K562 (cell line): ENCODE data around the gene PRSS57. TPM values are rescaled to one million over a fixed set of nuclear protein-coding genes. Genes with fewer than 3 reads are reported as not detected.

Source experiments
- CHCHD3 ChIP-seq: fragments of 250-450 bp; sonication (Bioruptor Pico); IDR thresholded peaks from 2 replicates; pipeline ENCODE4 v2.1.2; 2022; ENCODE audit warnings: mild to moderate bottlenecking
- CREBBP ChIP-seq: IDR thresholded peaks from one replicate; pipeline ENCODE4 v1.6.1; 2012; ENCODE audit warnings: low read depth, mild to moderate bottlenecking, control low read depth, inconsistent platforms, low read length
- FIP1L1 ChIP-seq: fragments of 200-400 bp; formaldehyde crosslinking; IDR thresholded peaks from 2 replicates; pipeline ENCODE4 v1.6.1; 2018; ENCODE audit warnings: mild to moderate bottlenecking, low read depth, low read length; ENCODE audit not compliant: poor library complexity, severe bottlenecking
- JUN ChIP-seq, 2 experiments: sonication (generic) in 1 of 2; formaldehyde crosslinking in 1 of 2; IDR thresholded peaks; 2 replicates each; pipeline versions ENCODE4 v1.6.1 to v1.8.0; 2012 to 2022; ENCODE audit warnings: borderline replicate concordance in 2 of 2, mild to moderate bottlenecking in 2 of 2, improper control_type of control experiment in 1 of 2, low read depth in 1 of 2, low read length in 1 of 2, missing genetic modification reagents in 1 of 2
- JUNB ChIP-seq: fragments of 450-650 bp; formaldehyde crosslinking; conservative IDR thresholded peaks from 2 replicates; pipeline ENCODE4 v1.4.0; 2020; ENCODE audit warnings: mild to moderate bottlenecking
- MAZ ChIP-seq, 2 experiments: fragments of 450-650 bp in 1 of 2; sonication (generic) in 1 of 2; formaldehyde crosslinking; IDR thresholded peaks in 1 of 2; conservative IDR thresholded peaks in 1 of 2; 2 replicates each; pipeline versions ENCODE4 v1.4.0 to v1.5.0; 2020; ENCODE audit warnings: mild to moderate bottlenecking in 1 of 2, missing genetic modification reagents in 1 of 2
- PCBP1 ChIP-seq: fragments of 200-400 bp; formaldehyde crosslinking; IDR thresholded peaks from 2 replicates; pipeline ENCODE4 v1.6.1; 2018; ENCODE audit warnings: mild to moderate bottlenecking, low read depth, low read length; ENCODE audit not compliant: poor library complexity, severe bottlenecking
- PTTG1 ChIP-seq: fragments of 450-650 bp; IDR thresholded peaks from 2 replicates; pipeline ENCODE4 v1.6.1; 2016; ENCODE audit warnings: low read depth, mild to moderate bottlenecking, missing genetic modification characterization, missing compliant biosample characterization
- RBM22 ChIP-seq: fragments of 200-400 bp; formaldehyde crosslinking; IDR thresholded peaks from 2 replicates; pipeline ENCODE4 v1.6.1; 2018; ENCODE audit warnings: low read length, low read depth; ENCODE audit not compliant: poor library complexity, severe bottlenecking
- SAFB ChIP-seq: fragments of 200-400 bp; formaldehyde crosslinking; IDR thresholded peaks from 2 replicates; pipeline ENCODE4 v1.6.1; 2017; ENCODE audit warnings: low read depth, low read length, borderline replicate concordance
- SMARCE1 ChIP-seq: fragments of 450-650 bp; IDR thresholded peaks from 2 replicates; pipeline ENCODE4 v1.7.1; 2016; ENCODE audit warnings: mild to moderate bottlenecking
- SP1 ChIP-seq: sonication (generic); formaldehyde crosslinking; IDR thresholded peaks from 2 replicates; pipeline ENCODE4 v1.8.1; 2022; ENCODE audit warnings: mild to moderate bottlenecking, missing genetic modification reagents
- SREBF1 ChIP-seq: fragments of 150-350 bp; IDR thresholded peaks from 2 replicates; pipeline ENCODE4 v1.6.1; 2014; ENCODE audit warnings: antibody characterized with exemption, low read depth, low read length, borderline replicate concordance
- TFAM ChIP-seq: fragments of 250-450 bp; sonication (Bioruptor Pico); conservative IDR thresholded peaks from 2 replicates; pipeline ENCODE4 v1.5.0; 2021; ENCODE audit warnings: mild to moderate bottlenecking, moderate library complexity
- TRIM28 ChIP-seq: fragments of 450-650 bp; IDR thresholded peaks from 2 replicates; pipeline ENCODE4 v1.6.1; 2017
- ZFP36 ChIP-seq: fragments of 150-350 bp; IDR thresholded peaks from 2 replicates; pipeline ENCODE4 v1.6.1; 2018; ENCODE audit warnings: low read length, low read depth; ENCODE audit not compliant: partially characterized antibody
- ZNF347 ChIP-seq: fragments of 450-650 bp; formaldehyde crosslinking; IDR thresholded peaks from 2 replicates; pipeline ENCODE4 v1.4.0; 2020; ENCODE audit warnings: low read depth, mild to moderate bottlenecking, moderate library complexity
- ZNF668 ChIP-seq: fragments of 250-450 bp; sonication (Bioruptor Pico); IDR thresholded peaks from 2 replicates; pipeline ENCODE4 v1.8.0; 2022; ENCODE audit warnings: mild to moderate bottlenecking, inconsistent platforms
- ZNF740 ChIP-seq, 3 experiments: fragments of 200-800 bp in 1 of 3; sonication (Bioruptor generic) in 1 of 3; sonication (generic) in 1 of 3; formaldehyde crosslinking in 1 of 3; IDR thresholded peaks; 2 replicates each; pipeline versions ENCODE4 v1.6.1 to v1.8.0; 2016 to 2022; ENCODE audit warnings: mild to moderate bottlenecking in 2 of 3, missing compliant biosample characterization in 2 of 3, missing genetic modification characterization in 2 of 3, missing genetic modification reagents in 1 of 3
- ZNF79 ChIP-seq: fragments of 250-450 bp; sonication (Bioruptor Pico); IDR thresholded peaks from 2 replicates; pipeline ENCODE4 v1.4.0; 2020; ENCODE audit warnings: low read depth, mild to moderate bottlenecking, moderate library complexity
- polyA plus RNA-seq, 8 experiments: library from polyadenylated mRNA; depleted of rRNA in 4 of 8; stranded (reverse) in 5 of 8; unstranded in 3 of 8; fragments of >200 nt; fragmentation: Nextera tagmentation in 2 of 8; fragmentation: Illumina TruSeq in 1 of 8; extraction: Ambion mirVana in 2 of 8; extraction: Trizol in 1 of 8; gene quantifications; 2 replicates each; pipeline versions ENCODE4 v1.2.1 to v1.2.3, GENCODE V29; 2011 to 2014; ENCODE audit warnings: inconsistent platforms in 1 of 8, missing spikeins in 1 of 8
- total RNA-seq, 7 experiments: library from RNA; depleted of rRNA in 6 of 7; stranded (reverse); fragments of >200 nt in 6 of 7; fragmentation: Illumina TruSeq in 2 of 7; extraction: Trizol in 2 of 7; gene quantifications; 2 replicates each; pipeline versions ENCODE4 v1.2.1 to v1.2.3, GENCODE V29; 2011 to 2021; ENCODE audit warnings: low replicate concordance in 1 of 7
- TF ChIP-seq, protein P1 (sequence below): sonication (generic); formaldehyde crosslinking; IDR thresholded peaks from 2 replicates; pipeline ENCODE4 v1.8.1; 2022; ENCODE audit warnings: missing genetic modification reagents
- TF ChIP-seq, protein P2 (sequence below): sonication (generic); formaldehyde crosslinking; IDR thresholded peaks from 2 replicates; pipeline ENCODE4 v1.8.0; 2022; ENCODE audit warnings: mild to moderate bottlenecking, low read depth, missing genetic modification reagents
- TF ChIP-seq, protein P3 (sequence below): fragments of 450-650 bp; formaldehyde crosslinking; IDR thresholded peaks from 2 replicates; pipeline ENCODE4 v1.4.0; 2020; ENCODE audit warnings: mild to moderate bottlenecking, moderate library complexity

The PRSS57 gene
- total and polyA plus RNA-seq, 9 of the 15 experiments (the other 6 are each of a cell fraction or from before 2014, with no cell fraction given) = 0.06 to 2.5 (median 1.3) TPM; not detected in 3

DNA sequence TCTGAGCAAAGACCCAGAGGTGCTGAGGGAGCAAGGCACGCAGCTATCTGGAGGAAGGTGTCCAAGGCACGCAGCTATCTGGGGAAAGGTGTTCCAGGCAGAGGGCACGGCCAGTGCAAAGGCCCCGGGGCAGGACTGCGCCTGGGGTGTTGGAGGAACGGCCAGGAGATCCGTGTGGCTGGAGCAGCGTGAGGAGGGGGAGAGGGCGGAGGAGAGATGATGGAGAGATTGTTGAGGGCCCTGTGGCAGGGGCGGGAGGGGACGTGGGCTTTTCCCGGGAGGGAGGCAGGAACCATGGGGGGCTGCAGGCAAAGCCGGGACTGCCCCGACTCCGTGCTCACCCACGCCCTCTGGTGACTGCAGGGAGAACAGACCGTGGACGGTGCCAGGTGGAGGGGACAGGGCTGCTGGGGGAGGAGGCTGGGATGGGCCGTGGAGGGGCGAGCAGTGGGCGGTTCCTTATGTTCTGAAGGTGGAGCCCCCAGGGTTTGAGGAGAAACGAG, 42.4 kb upstream of the PRSS57 start (continued):
- TF ChIP-seq, protein P1, sequence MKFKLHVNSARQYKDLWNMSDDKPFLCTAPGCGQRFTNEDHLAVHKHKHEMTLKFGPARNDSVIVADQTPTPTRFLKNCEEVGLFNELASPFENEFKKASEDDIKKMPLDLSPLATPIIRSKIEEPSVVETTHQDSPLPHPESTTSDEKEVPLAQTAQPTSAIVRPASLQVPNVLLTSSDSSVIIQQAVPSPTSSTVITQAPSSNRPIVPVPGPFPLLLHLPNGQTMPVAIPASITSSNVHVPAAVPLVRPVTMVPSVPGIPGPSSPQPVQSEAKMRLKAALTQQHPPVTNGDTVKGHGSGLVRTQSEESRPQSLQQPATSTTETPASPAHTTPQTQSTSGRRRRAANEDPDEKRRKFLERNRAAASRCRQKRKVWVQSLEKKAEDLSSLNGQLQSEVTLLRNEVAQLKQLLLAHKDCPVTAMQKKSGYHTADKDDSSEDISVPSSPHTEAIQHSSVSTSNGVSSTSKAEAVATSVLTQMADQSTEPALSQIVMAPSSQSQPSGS (CRISPR knock-in tag) = no peak
- TF ChIP-seq CHCHD3 (CRISPR knock-in tag) = no peak
- no peak for TF ChIP-seq CREBBP
- no peak for TF ChIP-seq TRIM28
- TF ChIP-seq, protein P2, sequence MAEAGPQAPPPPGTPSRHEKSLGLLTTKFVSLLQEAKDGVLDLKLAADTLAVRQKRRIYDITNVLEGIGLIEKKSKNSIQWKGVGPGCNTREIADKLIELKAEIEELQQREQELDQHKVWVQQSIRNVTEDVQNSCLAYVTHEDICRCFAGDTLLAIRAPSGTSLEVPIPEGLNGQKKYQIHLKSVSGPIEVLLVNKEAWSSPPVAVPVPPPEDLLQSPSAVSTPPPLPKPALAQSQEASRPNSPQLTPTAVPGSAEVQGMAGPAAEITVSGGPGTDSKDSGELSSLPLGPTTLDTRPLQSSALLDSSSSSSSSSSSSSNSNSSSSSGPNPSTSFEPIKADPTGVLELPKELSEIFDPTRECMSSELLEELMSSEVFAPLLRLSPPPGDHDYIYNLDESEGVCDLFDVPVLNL = no peak
- TF ChIP-seq FIP1L1 = no peak
- no peak for TF ChIP-seq ZNF347
- no peak for TF ChIP-seq SREBF1
- no peak for TF ChIP-seq ZNF668 (CRISPR knock-in tag)
- 0 out of 2 replicates have a peak, but pooled peaks have one; percentile 25 for TF ChIP-seq SP1 (CRISPR knock-in tag)
- TF ChIP-seq PCBP1 = no peak
- TF ChIP-seq PTTG1 (tag) = no peak
- no peak for TF ChIP-seq SAFB
- peak; percentile 64 for TF ChIP-seq ZNF740 (CRISPR knock-in tag; IDR thresholded peaks at IDR 0.05)
- TF ChIP-seq ZNF740 (tag; IDR thresholded peaks at IDR 0.05) = no peak
- no peak for TF ChIP-seq RBM22
- no peak for TF ChIP-seq JUN (IDR thresholded peaks at IDR 0.05; ENCODE audit: borderline replicate concordance, low read depth, low read length)
- no peak for TF ChIP-seq JUN (CRISPR knock-in tag; IDR thresholded peaks at IDR 0.05; ENCODE audit: borderline replicate concordance)
- TF ChIP-seq ZNF79 (CRISPR knock-in tag) = no peak
- TF ChIP-seq, protein P3, sequence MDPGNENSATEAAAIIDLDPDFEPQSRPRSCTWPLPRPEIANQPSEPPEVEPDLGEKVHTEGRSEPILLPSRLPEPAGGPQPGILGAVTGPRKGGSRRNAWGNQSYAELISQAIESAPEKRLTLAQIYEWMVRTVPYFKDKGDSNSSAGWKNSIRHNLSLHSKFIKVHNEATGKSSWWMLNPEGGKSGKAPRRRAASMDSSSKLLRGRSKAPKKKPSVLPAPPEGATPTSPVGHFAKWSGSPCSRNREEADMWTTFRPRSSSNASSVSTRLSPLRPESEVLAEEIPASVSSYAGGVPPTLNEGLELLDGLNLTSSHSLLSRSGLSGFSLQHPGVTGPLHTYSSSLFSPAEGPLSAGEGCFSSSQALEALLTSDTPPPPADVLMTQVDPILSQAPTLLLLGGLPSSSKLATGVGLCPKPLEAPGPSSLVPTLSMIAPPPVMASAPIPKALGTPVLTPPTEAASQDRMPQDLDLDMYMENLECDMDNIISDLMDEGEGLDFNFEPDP (CRISPR knock-in tag) = no peak
- no peak for TF ChIP-seq ZFP36
- TF ChIP-seq JUNB (CRISPR knock-in tag) = no peak
- no peak for TF ChIP-seq SMARCE1
- TF ChIP-seq TFAM = no peak
- no peak for TF ChIP-seq MAZ (CRISPR knock-in tag; conservative IDR thresholded peaks at IDR 0.05 in 1 of 2, IDR thresholded peaks at IDR 0.05 in 1 of 2)
